OCI-LY3 (cell line): Measurements from ENCODE around the gene IL17B.

Experiments used
- EZH2phosphoT487 ChIP-seq: fragments of 200-600 bp; shearing (Covaris generic); IDR thresholded peaks from 2 replicates; pipeline ENCODE4 v1.6.1; 2018; ENCODE audit warnings: antibody characterized with exemption, mixed run types, low read depth
- TF ChIP-seq, protein P1 (sequence below): fragments of 200-600, 300-600 bp; sonication (generic); IDR thresholded peaks from 2 replicates; pipeline ENCODE4 v1.5.1; 2014; ENCODE audit warnings: antibody characterized with exemption, low read length, low read depth

DNA sequence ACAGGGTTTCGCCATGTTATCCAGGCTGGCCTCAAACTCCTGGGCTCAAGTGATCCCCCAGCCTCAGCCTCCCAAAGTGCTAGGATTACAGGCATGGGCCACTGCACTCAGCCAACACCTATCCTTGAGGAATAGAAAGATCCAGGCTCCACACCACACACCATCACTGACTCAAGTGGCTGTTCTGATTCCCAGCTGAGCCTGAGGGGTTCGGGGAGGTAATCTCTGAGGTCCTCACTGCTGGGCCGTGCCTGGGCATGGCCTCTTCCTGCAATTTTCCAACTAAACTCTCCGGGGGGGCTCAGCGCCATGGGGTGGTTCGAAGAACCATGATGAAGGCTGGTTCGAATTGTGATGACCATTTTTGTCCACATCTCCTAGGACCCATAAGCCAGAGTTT lies 31.0 kb upstream of the IL17B start:
- TF ChIP-seq, protein P1, sequence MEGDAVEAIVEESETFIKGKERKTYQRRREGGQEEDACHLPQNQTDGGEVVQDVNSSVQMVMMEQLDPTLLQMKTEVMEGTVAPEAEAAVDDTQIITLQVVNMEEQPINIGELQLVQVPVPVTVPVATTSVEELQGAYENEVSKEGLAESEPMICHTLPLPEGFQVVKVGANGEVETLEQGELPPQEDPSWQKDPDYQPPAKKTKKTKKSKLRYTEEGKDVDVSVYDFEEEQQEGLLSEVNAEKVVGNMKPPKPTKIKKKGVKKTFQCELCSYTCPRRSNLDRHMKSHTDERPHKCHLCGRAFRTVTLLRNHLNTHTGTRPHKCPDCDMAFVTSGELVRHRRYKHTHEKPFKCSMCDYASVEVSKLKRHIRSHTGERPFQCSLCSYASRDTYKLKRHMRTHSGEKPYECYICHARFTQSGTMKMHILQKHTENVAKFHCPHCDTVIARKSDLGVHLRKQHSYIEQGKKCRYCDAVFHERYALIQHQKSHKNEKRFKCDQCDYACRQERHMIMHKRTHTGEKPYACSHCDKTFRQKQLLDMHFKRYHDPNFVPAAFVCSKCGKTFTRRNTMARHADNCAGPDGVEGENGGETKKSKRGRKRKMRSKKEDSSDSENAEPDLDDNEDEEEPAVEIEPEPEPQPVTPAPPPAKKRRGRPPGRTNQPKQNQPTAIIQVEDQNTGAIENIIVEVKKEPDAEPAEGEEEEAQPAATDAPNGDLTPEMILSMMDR: no peak
- no peak for TF ChIP-seq EZH2phosphoT487
